Measurements from ENCODE around the gene PDGFD.

PDGFD gene

DNA sequence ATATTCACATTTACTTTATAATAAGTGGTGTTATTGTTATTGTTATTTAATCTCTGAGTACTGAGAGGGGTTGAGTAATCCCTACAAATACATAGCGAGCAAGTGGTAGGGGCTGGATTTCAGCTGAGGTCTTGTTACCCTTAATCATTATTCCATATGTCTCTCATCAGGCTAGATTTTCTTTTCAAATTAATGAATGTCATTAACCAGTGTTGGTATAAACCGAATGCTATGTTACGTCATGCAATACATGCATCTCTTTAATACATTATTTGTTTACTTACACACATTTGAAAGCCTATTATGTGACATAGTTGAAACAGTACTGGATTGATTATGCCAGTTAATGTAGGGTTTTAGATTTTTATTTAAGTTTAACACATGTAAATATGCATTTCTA is 18.9 kb downstream of the PDGFD start:
- no peak for DNase-seq

DNA sequence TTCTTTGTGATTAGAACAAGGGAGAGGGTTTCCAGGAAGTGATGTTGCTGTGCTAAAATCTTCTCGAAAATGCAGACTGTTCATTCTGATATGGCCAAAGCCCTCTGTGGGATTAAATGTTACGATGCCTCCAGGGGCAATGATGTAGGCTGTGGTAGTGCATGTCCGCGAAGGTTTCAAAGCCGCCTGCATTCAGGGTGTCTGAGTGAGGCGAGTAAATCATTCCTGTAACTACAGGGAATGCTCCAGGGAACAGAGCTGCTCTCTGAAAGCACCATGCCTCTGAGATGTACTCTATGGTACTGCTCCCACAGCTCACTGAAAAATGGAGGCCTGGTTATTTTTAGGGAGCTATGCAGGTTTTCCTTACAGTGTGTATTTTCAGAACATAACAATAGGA is 21.2 kb downstream of the PDGFD start:
- no peak for DNase-seq

DNA sequence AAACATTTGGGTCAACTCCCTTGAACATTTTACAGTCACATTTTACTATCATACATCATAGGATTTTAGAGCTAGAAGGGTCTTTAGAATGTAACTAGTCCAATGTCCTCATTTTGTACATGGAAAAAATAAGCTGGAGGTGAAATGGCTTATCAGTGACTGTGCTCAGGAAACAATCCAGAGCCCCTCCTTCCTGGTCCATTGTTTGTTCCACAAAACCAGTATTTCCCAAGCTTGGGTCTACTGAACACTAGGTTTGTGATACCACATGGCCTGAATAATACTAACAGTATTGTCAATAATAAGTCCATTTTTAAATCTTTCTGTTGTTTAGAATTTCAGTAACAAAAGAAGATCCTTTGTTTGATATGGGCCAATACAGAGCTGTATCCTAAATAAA is 27.1 kb downstream of the PDGFD start:
- no peak for DNase-seq

- DNase-seq, result no peak
Observed at GRCh38 chr11:104134745-104135144, 29.2 kb downstream of the PDGFD start.

DNA sequence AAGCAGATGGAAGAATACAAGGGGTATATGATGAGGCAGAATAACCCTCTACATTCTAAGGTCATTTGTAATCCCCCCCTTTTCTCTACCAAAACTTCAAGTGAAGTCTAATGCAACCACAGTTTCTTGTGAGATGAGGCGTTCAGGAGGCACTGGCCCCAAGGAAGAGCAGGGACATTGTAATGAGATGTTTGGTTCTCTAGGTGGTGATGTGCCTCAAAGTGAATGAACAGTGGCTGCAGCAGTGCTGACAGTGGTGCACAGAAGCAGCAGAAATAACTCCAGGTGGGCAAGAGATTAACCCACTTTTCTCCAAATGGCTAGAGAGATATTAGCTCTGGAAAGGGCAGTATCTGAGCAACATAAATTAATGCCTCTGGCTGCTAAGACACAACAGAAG is 33.8 kb downstream of the PDGFD start:
- no peak for DNase-seq

GRCh38 chr11:104129145-104129544 is 34.8 kb downstream of the PDGFD start:
- no peak for DNase-seq

DNA sequence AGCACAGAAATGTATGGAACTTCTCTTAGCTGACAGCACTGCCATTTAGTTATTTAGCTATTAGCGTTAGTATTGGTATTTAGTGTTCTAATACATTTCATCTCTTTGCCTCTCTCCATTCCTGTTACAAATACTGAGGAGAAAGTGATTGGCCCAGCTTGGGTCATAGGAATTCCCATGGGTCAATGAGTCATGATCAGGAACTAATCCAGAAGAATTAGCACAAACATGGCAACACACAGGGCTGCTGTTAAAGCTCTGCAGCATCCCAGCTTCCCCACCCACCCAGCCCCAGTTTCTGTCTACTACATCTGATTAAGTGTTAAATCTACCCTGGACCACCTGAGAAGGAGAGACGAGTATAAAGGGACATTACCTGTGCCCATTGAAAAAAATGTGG is 36.1 kb downstream of the PDGFD start:
- no peak for DNase-seq

DNA sequence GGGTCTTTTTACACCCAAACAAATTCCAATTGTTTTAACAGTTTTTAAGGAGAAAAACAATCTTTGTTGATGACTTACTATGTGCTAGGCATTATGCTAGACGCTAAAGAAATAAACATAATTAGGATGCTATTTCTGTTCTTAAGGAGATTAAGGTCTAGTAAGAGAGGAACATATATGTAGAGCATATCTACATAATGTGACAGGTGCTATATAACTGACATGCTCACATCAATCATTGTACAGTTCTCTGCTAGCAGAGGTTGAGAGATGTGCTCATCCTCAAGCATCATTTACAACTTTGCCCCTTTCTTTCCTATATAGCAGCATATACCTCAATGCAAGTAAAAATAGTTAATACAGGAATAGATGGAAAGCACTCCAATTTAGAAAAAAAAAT is 37.5 kb downstream of the PDGFD start:
- no peak for DNase-seq

GRCh38 chr11:104124979-104125378 is 39.0 kb downstream of the PDGFD start:
- no peak for DNase-seq

- DNase-seq, result no peak
Observed at GRCh38 chr11:104122836-104123235, 41.1 kb downstream of the PDGFD start.

DNA sequence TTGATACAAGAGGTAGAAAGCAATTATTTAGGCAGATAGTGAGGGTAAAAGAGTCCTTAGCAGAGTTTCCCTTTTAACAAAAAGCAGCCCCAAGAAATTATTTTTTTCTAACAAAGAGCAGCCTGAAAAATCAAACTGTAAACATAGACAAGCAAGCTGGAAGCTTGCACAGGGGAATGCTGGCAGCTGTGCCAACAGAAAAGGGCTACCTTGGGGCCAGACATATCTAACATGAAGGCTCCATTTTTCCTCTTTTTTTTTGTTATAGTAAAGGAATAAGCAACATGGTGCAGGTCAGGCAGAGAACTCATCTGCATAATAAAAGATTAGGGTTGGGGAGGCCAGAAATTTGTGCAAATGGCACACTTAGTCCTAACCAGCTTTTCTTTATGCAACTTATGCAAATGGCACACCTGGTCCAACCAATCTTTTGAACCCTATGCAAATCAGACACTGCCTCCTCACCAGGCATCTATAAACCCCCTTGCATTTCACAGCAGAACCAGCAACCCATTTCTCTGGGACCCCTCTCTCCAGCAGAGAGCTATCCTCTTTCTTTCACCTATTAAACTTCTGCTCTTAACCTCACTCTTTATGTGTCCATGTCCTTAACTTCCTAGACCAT is 41.8 kb downstream of the PDGFD start:
- no peak for DNase-seq

- DNase-seq, result peak in 1 of 5 experiments; percentile 3
Observed at GRCh38 chr11:104120493-104121137, 43.3 kb downstream of the PDGFD start.

GRCh38 chr11:104118105-104118744 is 45.7 kb downstream of the PDGFD start:
- peak in 1 of 5 experiments; percentile 3 for DNase-seq

GRCh38 chr11:104113541-104113940 is 50.4 kb downstream of the PDGFD start:
- DNase-seq, result no peak

- no peak for DNase-seq
Observed at GRCh38 chr11:104106136-104106754, 57.7 kb downstream of the PDGFD start.

GRCh38 chr11:104105155-104105554 is 58.8 kb downstream of the PDGFD start:
- DNase-seq, result no peak

DNA sequence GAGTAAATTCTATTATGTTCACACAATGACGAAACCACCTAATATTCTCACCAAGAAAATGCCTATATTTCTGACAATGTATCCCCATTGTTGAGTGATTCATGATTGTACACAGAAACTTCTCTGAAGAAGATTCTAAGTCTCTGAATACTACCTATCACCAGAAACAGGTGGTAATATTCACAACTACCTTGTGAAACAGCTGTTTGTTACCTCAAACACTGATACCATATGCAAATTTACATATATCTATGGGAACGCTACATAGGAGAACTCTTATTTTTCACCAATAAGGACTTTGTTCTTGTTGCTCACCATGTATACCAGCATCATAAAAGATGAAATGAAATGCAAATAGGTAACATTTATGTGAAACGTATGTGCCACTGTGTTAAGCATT is 59.3 kb downstream of the PDGFD start:
- no peak for DNase-seq

GRCh38 chr11:104104201-104104600 is 59.7 kb downstream of the PDGFD start:
- no peak for DNase-seq

- DNase-seq, result no peak
Observed at GRCh38 chr11:104098555-104098954, 65.4 kb downstream of the PDGFD start.

DNA sequence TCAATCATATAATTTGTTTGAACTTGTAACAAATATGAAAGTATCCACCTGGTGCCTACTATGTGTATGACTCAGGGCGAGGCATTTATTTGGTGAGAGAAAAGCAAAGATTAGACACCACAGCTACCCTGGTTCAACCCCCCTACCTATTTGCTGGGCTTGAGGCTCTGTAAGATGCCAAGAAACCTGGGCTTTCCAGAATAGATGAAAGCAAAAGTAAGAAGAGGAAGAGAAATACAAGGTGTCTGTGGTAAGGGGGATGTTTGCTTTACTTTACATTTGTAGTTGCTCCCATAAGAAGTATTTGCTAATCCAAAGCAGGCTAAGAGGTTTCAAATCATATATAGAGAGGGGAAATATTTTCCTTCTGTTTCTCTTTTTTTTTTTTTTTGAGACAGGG is 65.8 kb downstream of the PDGFD start:
- DNase-seq, result no peak

GRCh38 chr11:104096900-104097299 is 67.0 kb downstream of the PDGFD start:
- no peak for DNase-seq

GRCh38 chr11:104095791-104096190 is 68.2 kb downstream of the PDGFD start:
- no peak for DNase-seq

- no peak for DNase-seq
Observed at GRCh38 chr11:104094576-104094975, 69.4 kb downstream of the PDGFD start.
